B cell (primary cell): ENCODE results near the gene ESPN. TPM values are rescaled to one million over a fixed set of nuclear protein-coding genes. Genes with fewer than 3 reads are reported as not detected.
"Not testable (repeated sequence)": the region's sequence is repeated elsewhere in the genome, so short reads cannot be mapped to it uniquely, and the experiment has no call there.

Experiments
- ATAC-seq: fragments of 200-7000 bp; cut with Tn5 transposase; one replicate; pipeline ENCODE4 v1.10.0; 2021; ENCODE audit warnings: low read depth, mild to moderate bottlenecking, moderate number of reproducible peaks, moderate library complexity
- CTCF ChIA-PET: fragments of 350-600 bp; sonication (Branson Sonifier 250); formaldehyde crosslinking; loops from one replicate; lab custom pipeline; 2021; ENCODE audit warnings: antibody characterized with exemption, inconsistent platforms; lab: Charles Lee
- POLR2A ChIA-PET: fragments of 350-600 bp; sonication (Branson Sonifier 250); formaldehyde crosslinking; loops from one replicate; lab custom pipeline; 2021; ENCODE audit warnings: antibody characterized with exemption; lab: Charles Lee
- DNase-seq: peaks from one replicate; pipeline ENCODE4 v3.0.0; 2013
- H2AFZ ChIP-seq: 2 replicates; pipeline ENCODE4 v1.6.1; 2012; ENCODE audit warnings: mild to moderate bottlenecking, low read depth, low read length; ENCODE audit not compliant: insufficient read depth, poor library complexity, severe bottlenecking
- H3K27ac ChIP-seq, 2 donors: 1 replicate in 1 of 2; 2 replicates in 1 of 2; pipeline ENCODE4 v1.5.1; 2012 to 2013; ENCODE audit warnings: low read length in 2 of 2, mild to moderate bottlenecking in 2 of 2, moderate library complexity in 1 of 2
- H3K27me3 ChIP-seq, 4 experiments: fragments of 200-600 bp in 1 of 4; sonication (generic) in 1 of 4; replicated peaks in 1 of 4; 1 replicate in 2 of 4; 2 replicates in 2 of 4; pipeline versions ENCODE4 v1.6.1 to v1.7.0; 2013 to 2016; ENCODE audit warnings: low read length in 3 of 4, mild to moderate bottlenecking in 2 of 4, mixed read lengths in 1 of 4, moderate library complexity in 1 of 4; ENCODE audit not compliant: insufficient read depth in 4 of 4, control insufficient read depth in 3 of 4; ENCODE audit errors: control extremely low read depth in 1 of 4
- H3K36me3 ChIP-seq, 2 experiments: replicated peaks in 1 of 2; 1 replicate in 1 of 2; 2 replicates in 1 of 2; pipeline versions ENCODE4 v1.6.1 to v1.7.1; 2013; ENCODE audit warnings: low read length in 1 of 2; ENCODE audit not compliant: insufficient read depth in 2 of 2, control insufficient read depth in 1 of 2; ENCODE audit errors: control extremely low read depth in 1 of 2, extremely low read depth in 1 of 2
- H3K4me1 ChIP-seq, 2 donors: fragments of 200-600 bp in 1 of 2; sonication (generic) in 1 of 2; 1 replicate in 1 of 2; 2 replicates in 1 of 2; pipeline versions ENCODE4 v1.5.1 to v1.6.1; 2013 to 2017; ENCODE audit warnings: low read length in 2 of 2; ENCODE audit not compliant: control insufficient read depth in 2 of 2, insufficient read depth in 2 of 2
- H3K4me2 ChIP-seq: replicated peaks from 2 replicates; pipeline ENCODE3; 2012; ENCODE audit warnings: mild to moderate bottlenecking, low read depth, low read length; ENCODE audit not compliant: poor library complexity, severe bottlenecking
- H3K4me3 ChIP-seq, 5 experiments: fragments of 200-600 bp in 1 of 5; sonication (generic) in 1 of 5; 1 replicate in 3 of 5; 2 replicates in 2 of 5; pipeline versions ENCODE4 v1.5.1 to v1.7.0; 2011 to 2016; ENCODE audit warnings: low read length in 4 of 5, mild to moderate bottlenecking in 4 of 5, low read depth in 2 of 5, control low read depth in 1 of 5, moderate library complexity in 1 of 5; ENCODE audit not compliant: insufficient read depth in 1 of 5; ENCODE audit errors: control extremely low read depth in 1 of 5, extremely low read depth in 1 of 5
- H3K79me2 ChIP-seq: fragments of 200-600 bp; sonication (generic); one replicate; pipeline ENCODE4 v1.6.0; 2016; ENCODE audit warnings: low read length; ENCODE audit not compliant: control insufficient read depth, insufficient read depth
- H3K9ac ChIP-seq: fragments of 200-600 bp; sonication (generic); 2 replicates; pipeline ENCODE4 v1.6.1; 2017; ENCODE audit warnings: mild to moderate bottlenecking, low read length, moderate library complexity
- H3K9me3 ChIP-seq, 3 donors: one replicate each; pipeline versions ENCODE4 v1.6.1 to v1.7.1; 2013; ENCODE audit warnings: low read length in 2 of 3; ENCODE audit not compliant: control insufficient read depth in 2 of 3, insufficient read depth in 1 of 3; ENCODE audit errors: control extremely low read depth in 1 of 3
- H4K20me1 ChIP-seq: 2 replicates; pipeline ENCODE4 v1.6.0; 2012; ENCODE audit warnings: mild to moderate bottlenecking, low read length; ENCODE audit not compliant: insufficient read depth, control insufficient read depth, poor library complexity, severe bottlenecking
- H3K27ac Mint-ChIP-seq: one replicate; pipeline ENCODE4 v1.8.0; 2021; ENCODE audit warnings: mixed read lengths
- H3K27me3 Mint-ChIP-seq: one replicate; pipeline ENCODE4 v1.8.0; 2021; ENCODE audit warnings: mixed read lengths
- H3K4me1 Mint-ChIP-seq: one replicate; pipeline ENCODE4 v1.8.0; 2021; ENCODE audit warnings: mixed read lengths
- H3K4me3 Mint-ChIP-seq: one replicate; pipeline ENCODE4 v1.8.0; 2021; ENCODE audit warnings: mixed read lengths
- H3K9me3 Mint-ChIP-seq: one replicate; pipeline ENCODE4 v1.8.0; 2022; ENCODE audit warnings: mixed read lengths; ENCODE audit not compliant: insufficient read depth
- EZH2 ChIP-seq: IDR thresholded peaks from 2 replicates; pipeline ENCODE4 v1.6.1; 2012; ENCODE audit warnings: borderline replicate concordance, low read depth, mild to moderate bottlenecking, moderate library complexity, low read length; ENCODE audit not compliant: insufficient read depth, poor library complexity, severe bottlenecking
- WGBS: methylation state at CpG from one replicate; pipeline ENCODE4 v1.1.5; 2013; ENCODE audit warnings: missing lambda C conversion rate; ENCODE audit not compliant: insufficient coverage; 5-methylcytosine and 5-hydroxymethylcytosine counted together
- intact Hi-C: fragments of 100-400 bp; cut with micrococcal nuclease; formaldehyde crosslinking; loops from one replicate; pipeline ENCODE4 v1.10.0; 2022
- polyA plus RNA-seq: library from polyadenylated mRNA; depleted of rRNA; stranded (reverse); fragments of >200 nt; gene quantifications from 2 replicates; pipeline ENCODE4 v1.2.3, GENCODE V29; 2012
- total RNA-seq, 2 donors: library from RNA; stranded (reverse); fragments of 120-200 nt in 1 of 2; gene quantifications; 1 replicate in 1 of 2; 2 replicates in 1 of 2; pipeline versions ENCODE4 v1.2.3 to v1.2.4, GENCODE V29; 2013 to 2022
- TF ChIP-seq, protein P1 (sequence below): fragments of 200-600 bp; IDR thresholded peaks from one replicate; pipeline ENCODE4 v1.8.0; 2022; ENCODE audit warnings: antibody characterized with exemption, mild to moderate bottlenecking

The ESPN gene
- total and polyA plus RNA-seq, 2 donors (not counting 1 experiment from before 2014, with no cell fraction given), result 0.19 to 0.25 TPM

GRCh38 chr1:6431645-6432579 is 7.3 kb downstream of the ESPN start:
- H3K9ac ChIP-seq, H4K20me1 ChIP-seq, intact Hi-C loops, H3K27ac ChIP-seq, H3K27ac Mint-ChIP-seq, H2AFZ ChIP-seq, ATAC-seq, H3K4me2 ChIP-seq, H3K4me3 ChIP-seq, H3K9me3 ChIP-seq, H3K4me1 Mint-ChIP-seq, H3K4me1 ChIP-seq, H3K9me3 Mint-ChIP-seq, H3K36me3 ChIP-seq, H3K79me2 ChIP-seq, H3K4me3 Mint-ChIP-seq, DNase-seq: not testable (repeated sequence)
- H3K27me3 ChIP-seq, result peaks cover 0 to 11% (median 0%) of the 10 kb centered on the region in 4 experiments
- H3K27me3 Mint-ChIP-seq, result peaks cover 28% of the 10 kb centered on the region
- CTCF ChIA-PET, result interaction anchor here (0.6 to 1.7 kb wide), 4 partner anchors 8 to 165 kb away, joined by 3 to 7 read pairs (median 5); no protein-coding TSS in a partner anchor
- POLR2A ChIA-PET, result interaction anchor here (0.7 kb wide), 1 partner anchor 15 kb away, joined by 9 read pairs; no protein-coding TSS in a partner anchor
- 69% methylated on average over 9 of the region's 13 CpGs for WGBS

DNA sequence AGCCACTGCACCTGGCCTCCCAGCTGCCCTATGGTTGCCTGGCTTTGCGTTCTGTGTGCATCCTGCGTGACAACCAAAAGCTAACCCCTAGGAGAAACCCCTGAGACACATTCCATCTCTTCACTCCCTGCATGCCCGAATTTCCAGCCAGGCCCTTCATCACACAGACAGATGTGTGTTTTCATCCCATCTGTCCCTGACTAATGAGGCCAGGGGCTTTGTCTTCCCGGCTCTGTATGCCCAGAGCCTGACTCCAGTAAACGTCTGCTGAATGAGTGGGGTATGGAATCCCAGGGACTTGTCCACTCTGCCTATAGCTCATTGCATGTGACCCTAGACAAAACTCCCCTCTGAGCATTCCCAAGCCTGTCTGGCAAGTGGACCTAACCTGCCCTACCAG is 9.6 kb downstream of the ESPN start:
- intact Hi-C loops, result no loop called here
- ATAC-seq (no peak), DNase-seq (no peak)
- 94% methylated on average over 2 of the region's 5 CpGs for WGBS
- H3K36me3 ChIP-seq, result no peaks in the 10 kb centered on the region
- H3K4me3 ChIP-seq, result no peak overlapping the region
- no peak for TF ChIP-seq EZH2
- TF ChIP-seq, protein P1, sequence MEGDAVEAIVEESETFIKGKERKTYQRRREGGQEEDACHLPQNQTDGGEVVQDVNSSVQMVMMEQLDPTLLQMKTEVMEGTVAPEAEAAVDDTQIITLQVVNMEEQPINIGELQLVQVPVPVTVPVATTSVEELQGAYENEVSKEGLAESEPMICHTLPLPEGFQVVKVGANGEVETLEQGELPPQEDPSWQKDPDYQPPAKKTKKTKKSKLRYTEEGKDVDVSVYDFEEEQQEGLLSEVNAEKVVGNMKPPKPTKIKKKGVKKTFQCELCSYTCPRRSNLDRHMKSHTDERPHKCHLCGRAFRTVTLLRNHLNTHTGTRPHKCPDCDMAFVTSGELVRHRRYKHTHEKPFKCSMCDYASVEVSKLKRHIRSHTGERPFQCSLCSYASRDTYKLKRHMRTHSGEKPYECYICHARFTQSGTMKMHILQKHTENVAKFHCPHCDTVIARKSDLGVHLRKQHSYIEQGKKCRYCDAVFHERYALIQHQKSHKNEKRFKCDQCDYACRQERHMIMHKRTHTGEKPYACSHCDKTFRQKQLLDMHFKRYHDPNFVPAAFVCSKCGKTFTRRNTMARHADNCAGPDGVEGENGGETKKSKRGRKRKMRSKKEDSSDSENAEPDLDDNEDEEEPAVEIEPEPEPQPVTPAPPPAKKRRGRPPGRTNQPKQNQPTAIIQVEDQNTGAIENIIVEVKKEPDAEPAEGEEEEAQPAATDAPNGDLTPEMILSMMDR, result no peak
- H2AFZ ChIP-seq, result no peak overlapping the region
- CTCF ChIA-PET, result interaction anchor here (1.1 kb wide), 1 partner anchor 11 kb away, joined by 4 read pairs; no protein-coding TSS in a partner anchor
- H3K4me1 ChIP-seq, result no peaks in the 10 kb centered on the region
- peaks cover 27% of the 10 kb centered on the region for H3K27me3 Mint-ChIP-seq
- peaks cover 0 to 16% (median 3%) of the 10 kb centered on the region in 4 experiments for H3K27me3 ChIP-seq
- H3K79me2 ChIP-seq, result no peaks in the 10 kb centered on the region
- peaks cover 4% of the 10 kb centered on the region for H3K4me1 Mint-ChIP-seq
- H4K20me1 ChIP-seq, result no peaks in the 10 kb centered on the region
- no peaks in the 10 kb centered on the region for H3K9me3 Mint-ChIP-seq
- POLR2A ChIA-PET, result no interaction called here
- H3K9ac ChIP-seq, result no peak overlapping the region
- no peak overlapping the region for H3K4me3 Mint-ChIP-seq
- no peaks in the 10 kb centered on the region for H3K9me3 ChIP-seq
- no peak overlapping the region for H3K27ac Mint-ChIP-seq
- H3K4me2 ChIP-seq, result no peak overlapping the region
- no peak overlapping the region for H3K27ac ChIP-seq
